Mesenchymal stem cell (in vitro differentiated cells and primary cell): ENCODE results near the gene CCDC136.

ENCODE experiments used
- DNase-seq: peaks from one replicate; pipeline ENCODE4 v3.0.0-alpha.2; 2013
- H2AFZ ChIP-seq: one replicate; pipeline ENCODE4 v1.6.1; 2013; ENCODE audit warnings: low read depth, mild to moderate bottlenecking, control low read depth, inconsistent platforms, low read length, moderate library complexity
- H2AK5ac ChIP-seq: 2 replicates; pipeline ENCODE4 v1.6.1; 2013; ENCODE audit warnings: low read length, moderate library complexity, mild to moderate bottlenecking, inconsistent platforms; ENCODE audit not compliant: severe bottlenecking
- H2BK120ac ChIP-seq: one replicate; pipeline ENCODE4 v1.6.1; 2013; ENCODE audit warnings: low read depth, mild to moderate bottlenecking, inconsistent platforms, low read length, moderate library complexity
- H2BK12ac ChIP-seq, 2 experiments: one replicate each; pipeline ENCODE4 v1.6.1; 2013; ENCODE audit warnings: inconsistent platforms in 2 of 2, low read length in 2 of 2, mild to moderate bottlenecking in 2 of 2, moderate library complexity in 2 of 2, control low read depth in 1 of 2
- H2BK15ac ChIP-seq: one replicate; pipeline ENCODE4 v1.6.1; 2013; ENCODE audit warnings: mild to moderate bottlenecking, low read depth, inconsistent platforms; ENCODE audit not compliant: poor library complexity, severe bottlenecking
- H2BK5ac ChIP-seq: 2 replicates; pipeline ENCODE4 v1.6.1; 2013; ENCODE audit warnings: low read depth, mild to moderate bottlenecking, low read length, control low read depth, inconsistent platforms; ENCODE audit not compliant: poor library complexity, severe bottlenecking
- H3K14ac ChIP-seq, 2 experiments: one replicate each; pipeline ENCODE4 v1.6.1; 2013; ENCODE audit warnings: inconsistent platforms in 2 of 2, low read length in 2 of 2, control low read depth in 1 of 2, mild to moderate bottlenecking in 1 of 2, moderate library complexity in 1 of 2
- H3K18ac ChIP-seq, 2 experiments: one replicate each; pipeline ENCODE4 v1.6.1; 2013; ENCODE audit warnings: inconsistent platforms in 2 of 2, low read length in 2 of 2, control low read depth in 1 of 2, low read depth in 1 of 2, mild to moderate bottlenecking in 1 of 2
- H3K23ac ChIP-seq, 2 experiments: one replicate each; pipeline ENCODE4 v1.6.1; 2013; ENCODE audit warnings: inconsistent platforms in 2 of 2, low read length in 2 of 2, mild to moderate bottlenecking in 2 of 2, moderate library complexity in 2 of 2, control low read depth in 1 of 2
- H3K27ac ChIP-seq: 2 replicates; pipeline ENCODE4 v1.5.1; 2013; ENCODE audit warnings: mild to moderate bottlenecking, moderate library complexity, low read length, control low read depth, inconsistent platforms; ENCODE audit not compliant: poor library complexity, severe bottlenecking
- H3K27me3 ChIP-seq, 2 experiments: 2 replicates each; pipeline versions ENCODE4 v1.6.1 to v1.7.0; 2013; ENCODE audit warnings: low read length in 2 of 2, mild to moderate bottlenecking in 2 of 2, moderate library complexity in 2 of 2, control low read depth in 1 of 2, inconsistent platforms in 1 of 2; ENCODE audit not compliant: control insufficient read depth in 1 of 2, insufficient read depth in 1 of 2
- H3K36me3 ChIP-seq, 2 experiments: 2 replicates each; pipeline versions ENCODE4 v1.6.1 to v1.7.0; 2013; ENCODE audit warnings: low read length in 2 of 2, control low read depth in 1 of 2, inconsistent platforms in 1 of 2, low read depth in 1 of 2, mild to moderate bottlenecking in 1 of 2; ENCODE audit not compliant: insufficient read depth in 2 of 2, control insufficient read depth in 1 of 2
- H3K4ac ChIP-seq, 2 experiments: one replicate each; pipeline ENCODE4 v1.6.1; 2013; ENCODE audit warnings: inconsistent platforms in 2 of 2, low read length in 2 of 2, mild to moderate bottlenecking in 2 of 2, moderate library complexity in 2 of 2, control low read depth in 1 of 2, low read depth in 1 of 2
- H3K4me1 ChIP-seq: 2 replicates; pipeline ENCODE4 v1.6.1; 2013; ENCODE audit warnings: low read depth, low read length, control low read depth; ENCODE audit not compliant: control insufficient read depth, insufficient read depth
- H3K4me2 ChIP-seq: 2 replicates; pipeline ENCODE4 v1.6.1; 2013; ENCODE audit warnings: low read length, mild to moderate bottlenecking, inconsistent platforms; ENCODE audit not compliant: poor library complexity, severe bottlenecking
- H3K4me3 ChIP-seq, 2 experiments: 2 replicates each; pipeline versions ENCODE4 v1.5.1 to v1.7.0; 2013; ENCODE audit warnings: low read length in 2 of 2, mild to moderate bottlenecking in 2 of 2, control low read depth in 1 of 2, low read depth in 1 of 2; ENCODE audit not compliant: insufficient read depth in 1 of 2
- H3K79me1 ChIP-seq: replicated peaks from 2 replicates; pipeline ENCODE4 v1.6.1; 2013; ENCODE audit warnings: mild to moderate bottlenecking, control low read depth, low read length, inconsistent platforms; ENCODE audit not compliant: poor library complexity, severe bottlenecking
- H3K9ac ChIP-seq: 2 replicates; pipeline ENCODE4 v1.7.0; 2013; ENCODE audit warnings: mild to moderate bottlenecking, low read length, moderate library complexity
- H3K9me3 ChIP-seq: 2 replicates; pipeline ENCODE4 v1.7.0; 2013; ENCODE audit warnings: mild to moderate bottlenecking, low read length; ENCODE audit not compliant: control insufficient read depth
- H4K8ac ChIP-seq: one replicate; pipeline ENCODE4 v1.6.1; 2013; ENCODE audit warnings: inconsistent platforms, mild to moderate bottlenecking, low read length, moderate library complexity
- H4K91ac ChIP-seq: one replicate; pipeline ENCODE4 v1.6.1; 2013; ENCODE audit warnings: mild to moderate bottlenecking, low read length, inconsistent platforms
- WGBS: methylation state at CpG from one replicate; pipeline ENCODE4 v1.1.7; 2013; ENCODE audit warnings: mixed read lengths; 5-methylcytosine and 5-hydroxymethylcytosine counted together

CCDC136 gene

DNA sequence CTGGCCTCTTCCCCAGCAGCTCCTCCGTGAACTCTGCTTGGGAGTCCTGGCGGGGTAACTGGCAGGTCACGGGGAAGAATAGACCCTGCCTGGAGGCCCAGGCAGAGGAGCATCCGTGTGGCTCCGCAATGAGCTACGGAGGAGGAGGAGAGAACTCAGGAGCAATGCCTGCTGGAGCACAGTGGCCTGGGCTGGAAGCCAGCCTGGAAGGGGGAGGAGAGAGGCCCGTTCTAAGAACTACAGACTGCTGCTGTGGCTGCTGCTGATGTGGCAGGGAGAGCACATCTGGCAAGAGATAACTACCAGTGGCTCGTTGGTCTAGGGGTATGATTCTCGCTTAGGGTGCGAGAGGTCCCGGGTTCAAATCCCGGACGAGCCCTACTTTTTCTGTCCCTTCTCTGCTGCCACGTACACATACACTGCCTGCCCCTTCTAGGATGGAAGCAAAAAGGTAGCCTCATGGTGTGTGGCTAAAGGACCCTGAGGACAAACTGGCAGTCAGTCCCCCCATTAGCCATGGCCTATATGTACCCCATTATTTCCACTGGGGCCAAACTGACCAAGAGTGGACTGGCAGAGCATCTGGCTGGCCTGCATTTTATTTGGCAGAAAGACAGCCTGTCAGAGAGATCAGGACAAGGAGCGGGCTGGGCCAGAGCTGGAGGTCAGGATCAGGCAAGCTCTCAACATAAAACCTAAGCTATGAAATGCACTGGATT lies 8.5 kb upstream of the CCDC136 start:
- Histone ChIP-seq H2BK5ac (no peak overlapping the region), H3K79me1 (no peaks in the 10 kb centered on the region), H2BK120ac (no peak overlapping the region), H3K4me1 (peaks cover 3% of the 10 kb centered on the region), H2BK12ac (no peak overlapping the region), H2AK5ac (peak overlapping the region; percentile 2), H4K91ac (no peak overlapping the region), H3K36me3 (no peaks in the 10 kb centered on the region), H3K9me3 (peaks cover 4% of the 10 kb centered on the region), H3K23ac (no peak overlapping the region), H3K9ac (peak overlapping the region; percentile 52), H4K8ac (no peak overlapping the region), H3K14ac (no peak overlapping the region), H2AFZ (no peak overlapping the region), H3K27me3 (peaks cover 0 to 3% of the 10 kb centered on the region in 2 experiments), H3K27ac (no peak overlapping the region), H3K4ac (peak overlapping the region in 1 of 2 experiments; percentile 15), H3K18ac (no peak overlapping the region), H2BK15ac (peak overlapping the region; percentile 0), H3K4me2 (no peak overlapping the region), H3K4me3 (peak overlapping the region in 1 of 2 experiments; percentile 52)
- WGBS, result 11% methylated on average over 15 of the region's 15 CpGs
- DNase-seq, result peak; percentile 92

DNA sequence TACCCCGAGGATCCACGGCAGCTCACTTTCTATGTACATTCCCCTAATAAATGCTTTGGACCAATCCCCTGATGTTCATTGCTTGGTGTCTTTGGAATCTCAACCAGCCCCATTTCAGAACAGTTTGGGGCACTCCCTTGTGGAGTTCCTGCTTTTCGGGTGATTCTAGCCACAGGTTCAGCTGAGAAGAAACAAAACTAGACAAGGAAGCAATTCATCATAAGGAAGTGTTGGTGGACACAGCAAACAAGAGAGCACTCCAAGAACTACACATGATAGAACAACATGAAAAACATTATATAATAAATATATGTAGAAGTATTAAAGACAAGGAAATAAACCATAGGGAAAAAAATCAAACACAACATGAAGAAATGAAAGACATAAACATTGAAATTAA lies 6.0 kb upstream of the CCDC136 start:
- WGBS, result 88% methylated on average over 3 of the region's 3 CpGs
- H3K27ac ChIP-seq, result no peak overlapping the region
- no peak overlapping the region for H3K4me3 ChIP-seq
- no peak overlapping the region for H4K8ac ChIP-seq
- DNase-seq, result no peak
- H2BK120ac ChIP-seq, result no peak overlapping the region
- no peaks in the 10 kb centered on the region for H3K79me1 ChIP-seq
- H2BK5ac ChIP-seq, result no peak overlapping the region
- no peak overlapping the region for H3K14ac ChIP-seq
- no peak overlapping the region for H2BK15ac ChIP-seq
- no peak overlapping the region for H3K9ac ChIP-seq
- no peak overlapping the region for H3K18ac ChIP-seq
- H3K9me3 ChIP-seq, result no peaks in the 10 kb centered on the region
- no peaks in the 10 kb centered on the region for H3K36me3 ChIP-seq
- no peak overlapping the region for H3K4ac ChIP-seq
- H2AFZ ChIP-seq, result no peak overlapping the region
- no peak overlapping the region for H3K23ac ChIP-seq
- H2BK12ac ChIP-seq, result no peak overlapping the region
- H3K27me3 ChIP-seq, result peaks cover 0 to 12% of the 10 kb centered on the region in 2 experiments
- no peak overlapping the region for H4K91ac ChIP-seq
- no peak overlapping the region for H3K4me2 ChIP-seq
- H3K4me1 ChIP-seq, result peaks cover 6% of the 10 kb centered on the region
- H2AK5ac ChIP-seq, result no peak overlapping the region

DNA sequence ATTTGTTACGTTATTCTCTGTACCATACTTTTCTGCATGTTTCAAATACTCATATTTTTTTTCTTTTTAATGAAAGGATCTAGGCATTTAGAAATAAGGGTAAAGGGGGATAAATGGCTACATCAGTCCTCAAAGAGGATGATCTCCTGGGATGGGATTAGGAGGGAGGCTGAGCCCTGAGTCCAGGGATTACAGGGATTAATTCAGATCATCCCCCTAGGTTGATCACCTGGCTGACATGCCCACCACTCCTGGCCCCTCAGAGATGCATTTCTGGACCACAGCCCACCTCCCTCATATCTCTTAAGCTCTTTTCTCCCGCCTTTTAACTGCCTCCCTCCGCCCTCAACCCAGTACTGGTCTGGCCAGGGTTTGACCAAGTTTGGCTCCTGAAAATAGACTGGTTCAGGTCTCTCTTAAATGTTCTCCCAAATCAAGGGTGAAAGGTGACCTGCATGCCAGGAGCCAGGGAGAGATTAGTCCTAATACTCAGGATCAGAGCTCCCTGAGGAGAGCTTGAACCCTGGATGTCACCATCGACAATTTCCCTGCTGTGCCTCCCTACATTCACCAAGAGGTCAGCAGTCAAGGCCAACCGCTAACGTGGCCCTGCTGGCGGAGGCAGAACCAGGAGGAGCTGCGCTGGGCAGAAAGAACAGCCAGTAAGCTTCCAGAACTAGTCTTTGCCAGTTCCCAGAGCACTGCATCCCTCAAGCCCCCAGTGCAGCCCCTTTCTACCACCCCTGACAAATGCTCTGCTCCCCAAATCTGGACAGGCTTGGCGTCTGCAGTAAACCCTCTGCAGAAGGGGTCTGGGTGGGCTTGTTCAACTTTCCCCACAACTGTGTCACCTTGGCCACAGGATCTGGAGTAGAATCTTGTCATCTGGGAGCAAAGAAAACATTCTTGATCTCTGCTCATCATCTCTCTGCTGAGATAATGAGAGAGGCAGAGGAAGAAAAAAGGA lies 3.0 kb upstream of the CCDC136 start:
- Histone ChIP-seq H2BK5ac (no peak overlapping the region), H3K79me1 (no peaks in the 10 kb centered on the region), H3K36me3 (peaks cover 0 to 3% of the 10 kb centered on the region in 2 experiments), H3K4me3 (no peak overlapping the region), H3K9me3 (no peaks in the 10 kb centered on the region), H2AK5ac (no peak overlapping the region), H3K18ac (no peak overlapping the region), H3K27me3 (peaks cover 0 to 15% of the 10 kb centered on the region in 2 experiments), H2BK12ac (no peak overlapping the region), H3K23ac (peak overlapping the region in 1 of 2 experiments; percentile 24), H3K4me2 (no peak overlapping the region), H3K14ac (no peak overlapping the region), H2BK15ac (no peak overlapping the region), H3K4ac (no peak overlapping the region), H2BK120ac (no peak overlapping the region), H4K8ac (no peak overlapping the region), H3K9ac (no peak overlapping the region), H3K4me1 (peaks cover 9% of the 10 kb centered on the region), H3K27ac (no peak overlapping the region), H4K91ac (no peak overlapping the region), H2AFZ (no peak overlapping the region)
- WGBS, result 75% methylated on average over 8 of the region's 9 CpGs
- DNase-seq, result no peak
